ENCODE measurements around the gene COQ7.

Gene COQ7

GRCh38 chr16:19110537-19111360, 43.3 kb downstream of the COQ7 start:
- DNase-seq (ENCODE audit: low read depth in 2 of 2, low spot score in 1 of 2): no peak

GRCh38 chr16:19112099-19112407, 44.6 kb downstream of the COQ7 start:
- DNase-seq (ENCODE audit: low read depth in 2 of 2, low spot score in 1 of 2): no peak

GRCh38 chr16:19113577-19114358, 46.4 kb downstream of the COQ7 start, which contains the start of gene ITPRIPL2:
Gene ITPRIPL2 (plus strand): TSS chr16:19113964. CDS start chr16:19114462, 498 bp downstream.
- no peak for DNase-seq (ENCODE audit: low read depth in 2 of 2, low spot score in 1 of 2)

DNA sequence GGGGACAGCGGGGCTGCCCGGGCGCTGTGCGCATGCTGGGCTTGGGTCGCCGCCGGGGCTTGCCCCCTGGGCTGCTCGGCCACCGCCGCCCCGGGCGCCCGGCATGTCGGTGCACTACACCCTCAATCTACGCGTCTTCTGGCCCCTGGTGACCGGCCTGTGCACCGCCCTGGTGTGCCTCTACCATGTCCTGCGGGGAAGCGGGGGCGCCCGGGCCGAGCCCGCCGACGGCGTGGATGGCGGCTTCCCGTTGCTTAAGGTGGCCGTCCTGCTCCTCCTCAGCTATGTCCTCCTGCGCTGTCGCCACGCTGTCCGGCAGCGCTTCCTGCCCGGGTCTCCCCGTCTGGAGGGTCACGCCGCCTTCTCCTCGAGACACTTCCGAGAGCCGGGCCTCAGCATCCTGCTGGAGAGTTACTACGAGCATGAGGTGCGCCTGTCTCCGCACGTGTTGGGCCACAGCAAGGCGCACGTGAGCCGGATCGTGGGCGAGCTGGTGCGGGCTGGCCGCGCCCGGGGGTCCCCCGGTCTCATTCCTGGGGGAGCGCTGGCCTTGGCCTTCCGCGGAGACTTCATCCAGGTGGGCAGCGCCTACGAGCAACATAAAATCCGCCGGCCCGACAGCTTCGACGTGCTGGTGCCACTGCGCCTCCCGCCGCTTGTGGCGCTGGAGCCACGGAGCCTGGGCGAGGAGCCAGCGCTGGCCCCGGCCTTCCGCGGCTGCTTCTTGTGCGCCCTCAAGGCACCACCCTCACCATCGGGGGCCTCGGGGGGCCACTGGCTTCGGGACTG, 47.1 kb downstream of the COQ7 start:
- no peak for DNase-seq (ENCODE audit: low read depth in 2 of 2, low spot score in 1 of 2)

DNA sequence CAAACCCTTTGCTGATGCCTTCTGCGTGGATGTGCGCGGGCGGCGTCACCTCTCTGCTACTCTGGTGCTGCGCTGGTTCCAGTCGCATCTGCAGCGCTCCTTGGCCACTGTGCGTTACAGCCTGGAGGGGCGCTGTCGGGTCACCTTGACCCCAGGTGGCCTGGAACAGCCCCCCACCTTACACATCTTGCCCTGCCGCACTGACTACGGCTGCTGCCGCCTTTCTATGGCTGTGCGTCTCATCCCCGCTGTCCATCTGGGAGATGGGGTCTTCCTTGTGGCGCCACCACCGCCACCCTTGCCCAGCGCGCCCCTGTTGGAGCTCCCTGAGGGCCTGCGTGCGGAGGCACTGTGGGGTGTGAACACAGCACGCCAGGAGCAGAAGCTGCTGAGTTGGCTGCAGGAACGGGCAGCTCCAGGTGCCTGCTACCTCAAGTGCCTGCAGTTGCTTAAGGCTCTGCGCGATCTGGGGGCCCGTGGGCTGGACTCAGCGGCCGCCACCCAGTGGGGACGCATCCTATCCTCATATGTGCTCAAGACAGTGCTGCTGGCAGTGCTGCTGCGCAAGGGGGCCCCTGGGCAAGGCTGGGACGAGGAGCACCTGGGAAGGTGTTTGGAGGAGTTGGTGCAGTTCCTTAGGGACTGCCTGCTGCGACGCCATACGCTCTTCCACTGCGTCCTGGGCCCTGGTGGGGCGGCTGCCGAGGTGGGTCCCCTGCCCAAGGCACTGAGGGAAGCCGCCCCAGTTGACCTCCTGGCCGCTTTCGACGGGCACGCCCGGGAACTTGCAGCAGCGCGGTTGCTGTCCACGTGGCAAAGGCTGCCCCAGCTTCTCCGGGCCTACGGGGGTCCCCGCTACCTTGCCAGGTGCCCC, 48.0 kb downstream of the COQ7 start:
- DNase-seq (ENCODE audit: low read depth in 2 of 2, low spot score in 1 of 2): no peak

GRCh38 chr16:19116711-19117449, 49.5 kb downstream of the COQ7 start:
- no peak for DNase-seq (ENCODE audit: low read depth in 2 of 2, low spot score in 1 of 2)

- DNase-seq (ENCODE audit: low read depth in 2 of 2, low spot score in 1 of 2): no peak
These were observed 51.6 kb downstream of the COQ7 start for GRCh38 chr16:19118938-19119431.

- DNase-seq (ENCODE audit: low read depth in 2 of 2, low spot score in 1 of 2): no peak
These were observed 52.1 kb downstream of the COQ7 start for GRCh38 chr16:19119564-19119963.

- no peak for DNase-seq (ENCODE audit: low read depth in 2 of 2, low spot score in 1 of 2)
These were observed 56.2 kb downstream of the COQ7 start for GRCh38 chr16:19123535-19124178.

DNA sequence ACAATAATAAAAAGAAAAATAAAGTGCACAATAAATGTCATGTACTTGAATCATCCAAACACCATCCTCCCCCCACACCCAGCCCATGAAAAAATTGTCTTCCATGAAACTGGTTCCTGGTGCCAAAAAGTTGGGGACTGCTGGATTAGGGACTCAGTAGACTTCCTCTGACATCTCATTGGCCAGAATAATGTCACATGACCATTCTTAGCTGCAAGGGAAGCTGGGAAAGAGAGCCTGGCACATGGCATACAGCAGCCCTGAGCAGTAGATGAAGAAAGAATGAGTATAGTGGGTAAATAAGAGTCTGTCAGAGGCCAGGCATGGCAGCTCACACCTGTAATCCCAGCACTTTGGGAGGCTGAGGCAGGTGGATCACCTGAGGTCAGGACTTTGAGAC, 58.9 kb downstream of the COQ7 start:
- no peak for DNase-seq (ENCODE audit: low read depth in 2 of 2, low spot score in 1 of 2)

DNA sequence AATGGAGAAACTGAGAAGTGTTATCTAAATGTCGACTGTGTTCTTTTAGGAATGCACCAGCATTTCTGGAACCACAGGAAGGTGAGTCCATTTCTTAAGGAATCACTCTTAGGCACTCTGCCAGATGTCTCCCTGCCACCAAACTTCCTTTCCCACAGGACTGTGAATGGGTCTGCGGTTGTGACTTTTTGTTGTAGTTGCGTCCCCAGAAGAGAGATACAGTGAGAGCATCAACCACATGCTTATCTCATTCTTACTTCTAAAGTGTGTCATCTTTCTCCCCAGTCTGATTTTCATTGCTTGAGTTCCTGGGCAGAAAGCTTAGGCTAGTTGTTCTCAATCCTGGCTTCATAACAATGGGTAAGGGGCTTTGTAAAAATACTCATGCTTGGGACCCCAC, 59.8 kb downstream of the COQ7 start:
- no peak for DNase-seq (ENCODE audit: low read depth in 2 of 2, low spot score in 1 of 2)

GRCh38 chr16:19127674-19128131, 60.3 kb downstream of the COQ7 start:
- DNase-seq (ENCODE audit: low read depth in 2 of 2, low spot score in 1 of 2): no peak

DNA sequence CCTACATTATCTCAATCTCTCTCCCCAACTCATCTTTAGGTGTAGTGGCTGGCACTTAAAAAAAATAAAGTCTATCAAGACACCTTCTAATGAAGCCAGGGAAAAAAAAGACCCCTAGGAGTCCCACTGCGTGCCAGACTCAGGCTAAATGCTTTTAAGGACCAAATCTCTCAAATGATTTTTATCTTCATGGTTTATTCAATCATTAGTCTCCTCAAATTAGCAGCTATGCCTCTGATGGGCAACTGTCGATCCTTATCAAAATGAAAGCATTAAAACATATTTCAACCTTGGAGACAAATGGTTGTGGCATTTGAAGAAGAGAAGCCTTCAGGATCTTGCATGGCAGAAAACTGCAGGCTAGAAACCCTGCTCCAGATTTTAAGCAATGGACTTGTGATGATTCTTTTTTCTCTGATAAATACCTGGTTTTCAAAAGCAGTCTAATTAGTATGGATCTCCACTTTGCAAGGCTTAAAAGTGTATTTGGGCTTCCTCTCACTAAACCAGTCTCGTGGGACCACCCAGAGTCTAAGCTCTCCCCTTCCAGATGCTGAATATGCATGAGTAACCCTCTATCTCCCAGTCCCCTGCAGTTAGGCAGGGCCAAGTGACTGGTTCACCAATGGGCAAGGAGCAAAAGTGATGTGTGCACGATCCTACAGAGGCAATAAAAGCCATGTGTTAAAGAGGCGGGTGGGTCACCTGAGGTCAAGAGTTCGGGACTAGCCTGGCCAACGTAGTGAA, 61.2 kb downstream of the COQ7 start:
- no peak for DNase-seq (ENCODE audit: low read depth in 2 of 2, low spot score in 1 of 2)
